PFSK-1 (cell line): ENCODE results near the gene ODAM.

ENCODE experiments used
- FOXP2 ChIP-seq: optimal IDR thresholded peaks from 2 replicates; pipeline ENCODE3; 2011; ENCODE audit warnings: borderline replicate concordance, control low read depth, inconsistent platforms; ENCODE audit not compliant: insufficient read depth; ENCODE audit errors: extremely low read length, extremely low read depth
- POLR2AphosphoS5 ChIP-seq: IDR thresholded peaks from 2 replicates; pipeline ENCODE4 v1.6.1; 2012; ENCODE audit warnings: low read depth, mild to moderate bottlenecking, control low read depth, low read length, moderate library complexity
- SIN3A ChIP-seq: IDR thresholded peaks from 2 replicates; pipeline ENCODE4 v1.6.1; 2012; ENCODE audit warnings: mild to moderate bottlenecking, low read length, moderate library complexity, borderline replicate concordance; ENCODE audit not compliant: insufficient read depth
- TAF1 ChIP-seq: IDR thresholded peaks from 2 replicates; pipeline ENCODE4 v1.6.1; 2012; ENCODE audit warnings: low read length, control low read depth, borderline replicate concordance; ENCODE audit not compliant: insufficient read depth
- TF ChIP-seq, protein P1 (sequence below), 2 experiments: IDR thresholded peaks; 2 replicates each; pipeline versions ENCODE4 v1.6.1 to v1.8.0; 2011 to 2012; ENCODE audit warnings: low read depth in 2 of 2, low read length in 2 of 2, control low read depth in 1 of 2, inconsistent platforms in 1 of 2, mild to moderate bottlenecking in 1 of 2, moderate library complexity in 1 of 2; ENCODE audit not compliant: insufficient read depth in 1 of 2

The ODAM gene

GRCh38 chr4:70251250-70251944 lies 55.9 kb downstream of the ODAM start:
- TF ChIP-seq POLR2AphosphoS5 (no peak), SIN3A (no peak), FOXP2 (no peak), TAF1 (no peak)
- TF ChIP-seq, protein P1, sequence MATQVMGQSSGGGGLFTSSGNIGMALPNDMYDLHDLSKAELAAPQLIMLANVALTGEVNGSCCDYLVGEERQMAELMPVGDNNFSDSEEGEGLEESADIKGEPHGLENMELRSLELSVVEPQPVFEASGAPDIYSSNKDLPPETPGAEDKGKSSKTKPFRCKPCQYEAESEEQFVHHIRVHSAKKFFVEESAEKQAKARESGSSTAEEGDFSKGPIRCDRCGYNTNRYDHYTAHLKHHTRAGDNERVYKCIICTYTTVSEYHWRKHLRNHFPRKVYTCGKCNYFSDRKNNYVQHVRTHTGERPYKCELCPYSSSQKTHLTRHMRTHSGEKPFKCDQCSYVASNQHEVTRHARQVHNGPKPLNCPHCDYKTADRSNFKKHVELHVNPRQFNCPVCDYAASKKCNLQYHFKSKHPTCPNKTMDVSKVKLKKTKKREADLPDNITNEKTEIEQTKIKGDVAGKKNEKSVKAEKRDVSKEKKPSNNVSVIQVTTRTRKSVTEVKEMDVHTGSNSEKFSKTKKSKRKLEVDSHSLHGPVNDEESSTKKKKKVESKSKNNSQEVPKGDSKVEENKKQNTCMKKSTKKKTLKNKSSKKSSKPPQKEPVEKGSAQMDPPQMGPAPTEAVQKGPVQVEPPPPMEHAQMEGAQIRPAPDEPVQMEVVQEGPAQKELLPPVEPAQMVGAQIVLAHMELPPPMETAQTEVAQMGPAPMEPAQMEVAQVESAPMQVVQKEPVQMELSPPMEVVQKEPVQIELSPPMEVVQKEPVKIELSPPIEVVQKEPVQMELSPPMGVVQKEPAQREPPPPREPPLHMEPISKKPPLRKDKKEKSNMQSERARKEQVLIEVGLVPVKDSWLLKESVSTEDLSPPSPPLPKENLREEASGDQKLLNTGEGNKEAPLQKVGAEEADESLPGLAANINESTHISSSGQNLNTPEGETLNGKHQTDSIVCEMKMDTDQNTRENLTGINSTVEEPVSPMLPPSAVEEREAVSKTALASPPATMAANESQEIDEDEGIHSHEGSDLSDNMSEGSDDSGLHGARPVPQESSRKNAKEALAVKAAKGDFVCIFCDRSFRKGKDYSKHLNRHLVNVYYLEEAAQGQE (IDR thresholded peaks at IDR 0.05; ENCODE audit: insufficient read depth in 1 of 2, low read depth in 2 of 2, low read length in 2 of 2): no peak

DNA sequence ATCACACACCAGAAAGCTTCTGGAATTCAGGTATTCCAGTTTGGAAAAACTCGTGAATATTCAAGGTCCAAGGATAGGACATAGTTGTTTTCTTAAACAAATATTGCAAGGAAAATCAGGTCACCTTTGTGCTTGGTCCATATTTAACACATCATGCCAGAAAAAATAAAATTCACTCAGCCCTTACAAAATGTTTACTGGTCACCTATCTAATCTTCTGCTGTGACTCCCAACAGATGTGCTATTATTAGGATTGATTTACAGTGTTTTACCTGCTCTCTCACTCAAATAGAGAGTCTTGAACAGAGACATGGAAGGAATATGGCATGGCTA lies 56.4 kb downstream of the ODAM start:
- TF ChIP-seq FOXP2 (no peak), POLR2AphosphoS5 (no peak), SIN3A (no peak), TAF1 (no peak)
- TF ChIP-seq, protein P1 (IDR thresholded peaks at IDR 0.05; ENCODE audit: insufficient read depth in 1 of 2, low read depth in 2 of 2, low read length in 2 of 2): no peak
